HepG2 (cell line): ENCODE measurements around the gene HIPK4. TPM values are rescaled to one million over a fixed set of nuclear protein-coding genes. Genes with fewer than 3 reads are reported as not detected.

ENCODE experiments used
- CCAR2 ChIP-seq: fragments of 200-400 bp; formaldehyde crosslinking; optimal IDR thresholded peaks from 2 replicates; pipeline ENCODE3; 2018; ENCODE audit warnings: low read depth, mild to moderate bottlenecking, low read length, moderate library complexity
- EEA1 ChIP-seq: sonication (generic); formaldehyde crosslinking; IDR thresholded peaks from 2 replicates; pipeline ENCODE4 v1.5.1; 2020; ENCODE audit warnings: mild to moderate bottlenecking, missing genetic modification reagents, borderline replicate concordance
- GZF1 ChIP-seq: sonication (generic); formaldehyde crosslinking; IDR thresholded peaks from 2 replicates; pipeline ENCODE4 v1.5.1; 2020; ENCODE audit warnings: mild to moderate bottlenecking, missing genetic modification reagents
- MTA3 ChIP-seq: sonication (generic); formaldehyde crosslinking; IDR thresholded peaks from 2 replicates; pipeline ENCODE4 v1.4.0; 2020; ENCODE audit warnings: missing genetic modification reagents
- SP4 ChIP-seq: sonication (generic); formaldehyde crosslinking; IDR thresholded peaks from 2 replicates; pipeline ENCODE4 v1.8.1; 2023; ENCODE audit warnings: mild to moderate bottlenecking, missing genetic modification reagents
- STAT5B ChIP-seq: sonication (generic); formaldehyde crosslinking; IDR thresholded peaks from 2 replicates; pipeline ENCODE4 v1.4.0; 2020; ENCODE audit warnings: missing genetic modification reagents
- ZBTB3 ChIP-seq: sonication (generic); formaldehyde crosslinking; IDR thresholded peaks from 2 replicates; pipeline ENCODE4 v1.4.0; 2020; ENCODE audit warnings: low read depth, mild to moderate bottlenecking, moderate library complexity, missing genetic modification reagents, borderline replicate concordance
- ZNF17 ChIP-seq: sonication (generic); formaldehyde crosslinking; IDR thresholded peaks from 2 replicates; pipeline ENCODE4 v1.5.0; 2020; ENCODE audit warnings: mild to moderate bottlenecking, missing genetic modification reagents
- ZNF264 ChIP-seq: sonication (generic); formaldehyde crosslinking; IDR thresholded peaks from 2 replicates; pipeline ENCODE4 v1.4.0; 2020; ENCODE audit warnings: missing genetic modification reagents
- ZNF567 ChIP-seq: sonication (generic); formaldehyde crosslinking; IDR thresholded peaks from 2 replicates; pipeline ENCODE4 v1.8.1; 2023; ENCODE audit warnings: mild to moderate bottlenecking, missing genetic modification reagents, borderline replicate concordance
- ZNF572 ChIP-seq: sonication (generic); formaldehyde crosslinking; IDR thresholded peaks from 2 replicates; pipeline ENCODE4 v1.5.1; 2020; ENCODE audit warnings: mild to moderate bottlenecking, missing genetic modification reagents
- ZNF674 ChIP-seq: sonication (generic); formaldehyde crosslinking; IDR thresholded peaks from 2 replicates; pipeline ENCODE4 v1.5.0; 2020; ENCODE audit warnings: low read depth, mild to moderate bottlenecking, missing genetic modification reagents
- ZNF777 ChIP-seq: sonication (generic); formaldehyde crosslinking; IDR thresholded peaks from 2 replicates; pipeline ENCODE4 v1.4.0; 2020; ENCODE audit warnings: missing genetic modification reagents
- polyA plus RNA-seq, 8 experiments: library from polyadenylated mRNA; depleted of rRNA in 3 of 8; stranded (reverse) in 7 of 8; unstranded in 1 of 8; fragments of >200 nt; fragmentation: Illumina TruSeq in 4 of 8; extraction: Trizol in 4 of 8; gene quantifications; 2 replicates each; pipeline versions ENCODE4 v1.2.1 to v1.2.3, GENCODE V29; 2011 to 2016; ENCODE audit warnings: low read depth in 4 of 8, missing spikeins in 1 of 8, mixed read lengths in 1 of 8; ENCODE audit not compliant: insufficient read depth in 1 of 8
- total RNA-seq, 5 experiments: library from RNA; depleted of rRNA; stranded (reverse); fragments of >200 nt; fragmentation: Illumina TruSeq; extraction: Trizol; gene quantifications; 2 replicates each; pipeline ENCODE4 v1.2.3, GENCODE V29; 2016; ENCODE audit warnings: low read depth in 1 of 5
- TF ChIP-seq, protein P1 (sequence below): sonication (generic); formaldehyde crosslinking; IDR thresholded peaks from 2 replicates; pipeline ENCODE4 v1.5.1; 2020; ENCODE audit warnings: missing genetic modification reagents, mild to moderate bottlenecking, borderline replicate concordance
- TF ChIP-seq, protein P2 (sequence below): sonication (generic); formaldehyde crosslinking; IDR thresholded peaks from 2 replicates; pipeline ENCODE4 v1.8.0; 2022; ENCODE audit warnings: missing genetic modification reagents, mild to moderate bottlenecking, inconsistent platforms, borderline replicate concordance
- TF ChIP-seq, protein P3 (sequence below): sonication (generic); formaldehyde crosslinking; IDR thresholded peaks from 2 replicates; pipeline ENCODE4 v1.5.0; 2020; ENCODE audit warnings: mild to moderate bottlenecking, missing genetic modification reagents
- TF ChIP-seq, protein P4 (sequence below): sonication (generic); formaldehyde crosslinking; conservative IDR thresholded peaks from 2 replicates; pipeline ENCODE4 v1.8.0; 2022; ENCODE audit warnings: missing genetic modification reagents
- TF ChIP-seq, protein P5 (sequence below): sonication (generic); formaldehyde crosslinking; IDR thresholded peaks from 2 replicates; pipeline ENCODE4 v1.5.1; 2020; ENCODE audit warnings: mild to moderate bottlenecking, missing genetic modification reagents, moderate library complexity
- TF ChIP-seq, protein P6 (sequence below): IDR thresholded peaks from 2 replicates; pipeline ENCODE4 v1.6.1; 2016; ENCODE audit warnings: low read depth, borderline replicate concordance

Gene HIPK4
- total and polyA plus RNA-seq, 2 of the 13 experiments (the other 11 are each of a cell fraction or from before 2014, with no cell fraction given) = 0.03 TPM; not detected in 1

DNA sequence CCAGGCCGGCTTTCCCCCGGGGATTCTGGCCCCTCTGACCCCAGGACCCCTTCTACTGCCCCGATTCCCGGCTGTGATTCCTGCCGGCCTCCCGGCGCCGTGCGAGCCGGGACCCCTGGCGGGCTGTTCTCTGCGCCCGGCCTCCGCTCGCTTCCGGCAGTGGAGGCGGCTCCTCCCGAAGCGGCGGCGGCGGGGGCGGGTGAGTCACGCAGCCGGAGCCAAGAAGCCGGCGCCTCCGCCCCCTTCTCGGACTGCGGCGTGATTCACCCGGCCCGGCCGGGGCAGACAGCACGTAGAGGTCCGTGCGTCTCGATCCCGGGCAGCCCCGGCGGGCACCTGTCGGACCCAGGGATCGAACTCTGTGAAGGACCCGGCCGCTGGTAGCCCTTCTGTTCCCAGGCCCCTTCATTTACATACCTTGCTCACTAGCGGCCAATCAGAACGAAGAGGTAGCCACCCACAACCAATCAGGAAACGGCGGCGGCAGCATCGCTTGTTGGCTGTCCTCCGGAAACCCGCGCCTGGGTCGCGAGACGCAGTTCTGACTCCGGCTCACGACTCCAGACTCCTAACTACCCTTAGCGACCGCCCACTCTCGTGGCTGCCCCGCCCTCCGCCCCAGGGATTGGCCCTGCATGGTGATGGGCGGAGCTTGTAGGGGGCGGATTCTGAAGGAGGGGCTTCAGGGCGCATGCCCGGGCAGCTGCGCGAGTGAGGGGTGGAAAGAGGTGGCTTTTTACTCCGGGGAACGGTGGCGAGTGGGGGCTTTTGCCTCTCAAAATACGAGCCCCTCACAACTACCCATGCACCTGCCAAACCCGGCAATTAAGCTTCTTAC, 35.7 kb upstream of the HIPK4 start, which contains the start of gene SERTAD1 (continued):
- TF ChIP-seq, protein P1, sequence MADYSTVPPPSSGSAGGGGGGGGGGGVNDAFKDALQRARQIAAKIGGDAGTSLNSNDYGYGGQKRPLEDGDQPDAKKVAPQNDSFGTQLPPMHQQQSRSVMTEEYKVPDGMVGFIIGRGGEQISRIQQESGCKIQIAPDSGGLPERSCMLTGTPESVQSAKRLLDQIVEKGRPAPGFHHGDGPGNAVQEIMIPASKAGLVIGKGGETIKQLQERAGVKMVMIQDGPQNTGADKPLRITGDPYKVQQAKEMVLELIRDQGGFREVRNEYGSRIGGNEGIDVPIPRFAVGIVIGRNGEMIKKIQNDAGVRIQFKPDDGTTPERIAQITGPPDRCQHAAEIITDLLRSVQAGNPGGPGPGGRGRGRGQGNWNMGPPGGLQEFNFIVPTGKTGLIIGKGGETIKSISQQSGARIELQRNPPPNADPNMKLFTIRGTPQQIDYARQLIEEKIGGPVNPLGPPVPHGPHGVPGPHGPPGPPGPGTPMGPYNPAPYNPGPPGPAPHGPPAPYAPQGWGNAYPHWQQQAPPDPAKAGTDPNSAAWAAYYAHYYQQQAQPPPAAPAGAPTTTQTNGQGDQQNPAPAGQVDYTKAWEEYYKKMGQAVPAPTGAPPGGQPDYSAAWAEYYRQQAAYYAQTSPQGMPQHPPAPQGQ = no peak
- TF ChIP-seq ZNF567 (CRISPR knock-in tag) (peak; percentile 7; the same call in 1 of the 2 replicates), MTA3 (CRISPR knock-in tag) (no peak), ZNF17 (CRISPR knock-in tag) (no peak), ZNF777 (CRISPR knock-in tag) (no peak; the same call in 1 of the 2 replicates), SP4 (CRISPR knock-in tag) (peak; percentile 97), GZF1 (CRISPR knock-in tag) (no peak), CCAR2 (no peak), EEA1 (CRISPR knock-in tag) (no peak), ZBTB3 (CRISPR knock-in tag) (no peak), ZNF572 (CRISPR knock-in tag) (no peak), STAT5B (CRISPR knock-in tag) (no peak), ZNF264 (CRISPR knock-in tag) (peak; percentile 81), ZNF674 (CRISPR knock-in tag) (peak; percentile 83; the same call in 1 of the 2 replicates)
- TF ChIP-seq, protein P2, sequence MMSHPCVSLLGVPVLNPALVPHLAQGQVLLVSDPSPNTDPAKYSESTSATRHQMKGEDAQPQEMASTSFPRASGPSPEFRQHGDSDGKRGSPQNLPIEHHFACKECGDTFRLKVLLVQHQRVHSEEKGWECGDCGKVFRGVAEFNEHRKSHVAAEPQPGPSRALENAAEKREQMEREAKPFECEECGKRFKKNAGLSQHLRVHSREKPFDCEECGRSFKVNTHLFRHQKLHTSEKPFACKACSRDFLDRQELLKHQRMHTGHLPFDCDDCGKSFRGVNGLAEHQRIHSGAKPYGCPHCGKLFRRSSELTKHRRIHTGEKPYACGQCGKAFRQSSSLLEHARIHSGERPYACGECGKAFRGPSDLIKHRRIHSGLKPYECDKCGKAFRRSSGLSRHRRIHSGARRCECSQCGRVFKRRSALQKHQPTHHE (CRISPR knock-in tag) = peak; percentile 30; the same call in 1 of the 2 replicates
- TF ChIP-seq, protein P3, sequence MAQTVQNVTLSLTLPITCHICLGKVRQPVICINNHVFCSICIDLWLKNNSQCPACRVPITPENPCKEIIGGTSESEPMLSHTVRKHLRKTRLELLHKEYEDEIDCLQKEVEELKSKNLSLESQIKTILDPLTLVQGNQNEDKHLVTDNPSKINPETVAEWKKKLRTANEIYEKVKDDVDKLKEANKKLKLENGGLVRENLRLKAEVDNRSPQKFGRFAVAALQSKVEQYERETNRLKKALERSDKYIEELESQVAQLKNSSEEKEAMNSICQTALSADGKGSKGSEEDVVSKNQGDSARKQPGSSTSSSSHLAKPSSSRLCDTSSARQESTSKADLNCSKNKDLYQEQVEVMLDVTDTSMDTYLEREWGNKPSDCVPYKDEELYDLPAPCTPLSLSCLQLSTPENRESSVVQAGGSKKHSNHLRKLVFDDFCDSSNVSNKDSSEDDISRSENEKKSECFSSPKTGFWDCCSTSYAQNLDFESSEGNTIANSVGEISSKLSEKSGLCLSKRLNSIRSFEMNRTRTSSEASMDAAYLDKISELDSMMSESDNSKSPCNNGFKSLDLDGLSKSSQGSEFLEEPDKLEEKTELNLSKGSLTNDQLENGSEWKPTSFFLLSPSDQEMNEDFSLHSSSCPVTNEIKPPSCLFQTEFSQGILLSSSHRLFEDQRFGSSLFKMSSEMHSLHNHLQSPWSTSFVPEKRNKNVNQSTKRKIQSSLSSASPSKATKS (CRISPR knock-in tag) = no peak
- TF ChIP-seq, protein P4, sequence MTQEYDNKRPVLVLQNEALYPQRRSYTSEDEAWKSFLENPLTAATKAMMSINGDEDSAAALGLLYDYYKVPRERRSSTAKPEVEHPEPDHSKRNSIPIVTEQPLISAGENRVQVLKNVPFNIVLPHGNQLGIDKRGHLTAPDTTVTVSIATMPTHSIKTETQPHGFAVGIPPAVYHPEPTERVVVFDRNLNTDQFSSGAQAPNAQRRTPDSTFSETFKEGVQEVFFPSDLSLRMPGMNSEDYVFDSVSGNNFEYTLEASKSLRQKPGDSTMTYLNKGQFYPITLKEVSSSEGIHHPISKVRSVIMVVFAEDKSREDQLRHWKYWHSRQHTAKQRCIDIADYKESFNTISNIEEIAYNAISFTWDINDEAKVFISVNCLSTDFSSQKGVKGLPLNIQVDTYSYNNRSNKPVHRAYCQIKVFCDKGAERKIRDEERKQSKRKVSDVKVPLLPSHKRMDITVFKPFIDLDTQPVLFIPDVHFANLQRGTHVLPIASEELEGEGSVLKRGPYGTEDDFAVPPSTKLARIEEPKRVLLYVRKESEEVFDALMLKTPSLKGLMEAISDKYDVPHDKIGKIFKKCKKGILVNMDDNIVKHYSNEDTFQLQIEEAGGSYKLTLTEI = no peak
- TF ChIP-seq, protein P5, sequence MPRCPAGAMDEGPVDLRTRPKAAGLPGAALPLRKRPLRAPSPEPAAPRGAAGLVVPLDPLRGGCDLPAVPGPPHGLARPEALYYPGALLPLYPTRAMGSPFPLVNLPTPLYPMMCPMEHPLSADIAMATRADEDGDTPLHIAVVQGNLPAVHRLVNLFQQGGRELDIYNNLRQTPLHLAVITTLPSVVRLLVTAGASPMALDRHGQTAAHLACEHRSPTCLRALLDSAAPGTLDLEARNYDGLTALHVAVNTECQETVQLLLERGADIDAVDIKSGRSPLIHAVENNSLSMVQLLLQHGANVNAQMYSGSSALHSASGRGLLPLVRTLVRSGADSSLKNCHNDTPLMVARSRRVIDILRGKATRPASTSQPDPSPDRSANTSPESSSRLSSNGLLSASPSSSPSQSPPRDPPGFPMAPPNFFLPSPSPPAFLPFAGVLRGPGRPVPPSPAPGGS (CRISPR knock-in tag) = peak; percentile 30; the same call in 1 of the 2 replicates
- TF ChIP-seq, protein P6, sequence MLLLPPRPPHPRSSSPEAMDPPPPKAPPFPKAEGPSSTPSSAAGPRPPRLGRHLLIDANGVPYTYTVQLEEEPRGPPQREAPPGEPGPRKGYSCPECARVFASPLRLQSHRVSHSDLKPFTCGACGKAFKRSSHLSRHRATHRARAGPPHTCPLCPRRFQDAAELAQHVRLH = no peak
